Pons (tissue), 1 donor: ENCODE results near the gene HMG20A.
"Not testable (repeated sequence)": the region's sequence is repeated elsewhere in the genome, so short reads cannot be mapped to it uniquely, and the experiment has no call there.

Experiments
- DNase-seq: peaks from one replicate; pipeline ENCODE4 v3.0.0-alpha.2; 2016; ENCODE audit warnings: low spot score

Gene HMG20A

GRCh38 chr15:77406846-77407245, 13.8 kb upstream of the HMG20A start:
- no peak for DNase-seq

GRCh38 chr15:77409259-77410156, 11.2 kb upstream of the HMG20A start:
- peak; percentile 70 for DNase-seq

DNA sequence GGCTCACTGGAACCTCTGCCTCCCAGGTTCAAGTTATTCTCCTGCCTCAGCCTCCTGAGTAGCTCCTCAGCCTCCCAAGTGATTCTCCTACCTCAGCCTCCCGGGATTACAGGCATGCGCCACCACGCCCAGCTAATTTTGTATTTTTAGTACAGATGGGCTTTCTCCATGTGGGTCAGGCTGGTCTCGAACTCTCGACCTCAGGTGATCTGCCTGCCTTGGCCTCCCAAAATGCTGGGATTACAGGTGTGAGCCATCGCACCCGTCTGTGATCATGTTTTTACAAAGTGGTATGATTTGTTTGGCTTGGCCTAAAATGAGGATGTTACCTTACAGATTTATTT, 10.6 kb upstream of the HMG20A start:
- not testable (repeated sequence) for DNase-seq

- no peak for DNase-seq
Observed at GRCh38 chr15:77410701-77411618, 9.7 kb upstream of the HMG20A start.

- no peak for DNase-seq
Observed at GRCh38 chr15:77411619-77411976, 9.1 kb upstream of the HMG20A start.

DNA sequence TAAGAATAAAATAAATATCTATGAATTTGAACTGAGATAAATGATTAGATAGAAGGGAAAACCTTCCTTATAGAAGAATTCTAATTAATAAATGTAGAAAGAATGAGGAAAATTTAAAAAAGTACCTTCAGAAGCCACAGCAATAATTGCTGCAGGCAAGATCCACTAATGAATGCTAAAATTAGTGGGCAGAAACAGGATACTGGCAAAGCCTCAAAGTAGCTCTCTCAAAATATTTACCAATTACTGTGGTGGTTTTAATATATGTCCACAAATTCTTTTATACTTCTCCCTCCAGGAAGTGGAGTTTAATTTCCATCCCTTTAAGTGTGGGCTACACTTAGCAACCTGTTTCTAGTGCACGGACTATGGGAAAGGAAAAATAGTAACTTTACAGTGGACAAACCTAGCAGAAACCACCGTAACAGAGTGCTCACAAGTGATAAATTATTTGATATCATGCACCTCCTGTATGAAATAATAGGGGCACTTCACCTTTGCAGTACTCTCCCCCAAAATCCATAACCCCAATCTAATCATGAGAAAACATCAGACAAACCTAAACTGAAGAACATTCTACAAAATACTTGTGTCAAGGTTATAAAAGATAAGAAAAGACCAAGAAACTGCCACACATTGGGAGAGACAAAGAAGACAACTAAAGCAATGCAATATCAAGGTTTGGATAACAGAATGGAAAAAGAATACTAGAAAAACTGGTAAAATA, 7.6 kb upstream of the HMG20A start:
- DNase-seq, result no peak

DNA sequence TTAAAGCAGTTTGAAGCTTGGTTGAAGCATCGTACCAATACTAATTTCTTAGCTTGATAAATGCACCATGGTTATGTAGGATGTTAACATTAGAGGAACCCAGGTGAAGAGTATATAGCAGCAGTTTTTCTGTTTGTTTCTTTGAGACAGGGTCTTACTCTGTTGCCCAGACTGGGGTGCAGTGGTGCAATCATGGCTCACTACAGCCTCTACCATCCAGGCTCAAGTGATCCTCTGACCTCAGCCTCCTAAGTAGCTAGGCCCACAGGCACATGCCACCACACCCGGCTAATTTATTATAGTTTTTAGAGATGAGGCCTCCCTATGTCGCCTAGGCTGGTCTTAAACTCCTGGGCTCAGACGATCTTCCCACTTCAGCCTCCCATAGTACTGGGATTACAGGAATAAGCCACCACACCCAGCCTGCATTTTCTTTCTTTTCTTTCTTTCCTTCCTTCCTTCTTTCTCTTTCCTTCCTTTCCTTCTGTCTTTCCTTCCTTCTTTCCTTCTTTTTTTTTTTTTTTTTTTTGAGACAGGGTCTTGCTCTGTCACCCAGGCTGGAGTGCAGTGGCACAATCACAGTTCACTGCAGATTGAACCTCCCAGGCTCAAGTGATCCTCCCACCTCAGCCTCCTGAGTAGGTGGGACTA, 6.9 kb upstream of the HMG20A start:
- no peak for DNase-seq

GRCh38 chr15:77414789-77415442, 5.8 kb upstream of the HMG20A start:
- no peak for DNase-seq

- no peak for DNase-seq
Observed at GRCh38 chr15:77415450-77416147, 5.1 kb upstream of the HMG20A start.

GRCh38 chr15:77416148-77416455, 4.6 kb upstream of the HMG20A start:
- DNase-seq, result no peak

GRCh38 chr15:77416954-77417353, 3.7 kb upstream of the HMG20A start:
- DNase-seq, result no peak

DNA sequence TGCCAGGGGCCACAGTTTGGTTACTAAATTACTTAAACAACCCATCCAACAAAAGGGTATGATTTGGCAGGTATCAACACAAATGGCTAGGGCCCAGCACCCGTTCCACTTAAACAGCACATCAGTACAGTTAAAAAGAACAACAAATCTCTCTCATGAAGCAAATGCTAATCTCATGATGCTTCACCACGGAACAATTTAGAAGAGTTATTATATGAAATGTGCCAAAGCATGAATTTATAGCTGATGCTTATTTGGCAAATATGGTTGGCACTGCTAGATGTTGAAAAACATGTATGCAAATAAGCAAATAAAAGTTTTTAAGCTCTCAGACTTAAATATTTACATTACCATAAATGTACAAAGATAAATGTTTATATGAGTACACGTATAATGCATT, 3.1 kb upstream of the HMG20A start:
- DNase-seq, result no peak

DNA sequence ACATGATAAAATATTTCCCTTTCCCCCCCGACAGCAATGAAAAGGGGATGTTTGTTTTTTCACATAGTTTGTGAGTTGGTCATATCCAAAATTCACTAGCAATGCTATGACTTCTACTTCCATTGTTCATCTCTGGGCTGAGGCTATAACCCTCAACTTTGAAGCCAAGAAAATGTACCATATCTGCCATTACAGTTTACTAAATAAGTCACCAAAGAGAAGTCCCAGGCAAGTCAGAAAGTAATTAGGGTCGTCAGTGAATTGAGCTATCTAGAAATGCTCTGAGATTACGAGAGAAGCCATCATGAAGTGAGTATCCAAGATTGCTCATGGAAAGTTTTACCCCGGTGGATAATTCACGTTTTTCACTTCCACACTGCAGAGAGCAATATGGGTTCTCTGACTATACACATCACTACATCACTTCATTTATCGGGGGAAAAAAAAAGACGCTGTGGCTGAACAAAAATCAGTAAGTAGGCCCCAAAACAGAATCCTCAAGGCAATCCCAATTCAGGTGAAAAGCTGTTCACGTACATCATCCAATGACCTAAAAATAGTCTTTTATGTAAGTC, 2.2 kb upstream of the HMG20A start:
- DNase-seq, result peak; percentile 49

DNA sequence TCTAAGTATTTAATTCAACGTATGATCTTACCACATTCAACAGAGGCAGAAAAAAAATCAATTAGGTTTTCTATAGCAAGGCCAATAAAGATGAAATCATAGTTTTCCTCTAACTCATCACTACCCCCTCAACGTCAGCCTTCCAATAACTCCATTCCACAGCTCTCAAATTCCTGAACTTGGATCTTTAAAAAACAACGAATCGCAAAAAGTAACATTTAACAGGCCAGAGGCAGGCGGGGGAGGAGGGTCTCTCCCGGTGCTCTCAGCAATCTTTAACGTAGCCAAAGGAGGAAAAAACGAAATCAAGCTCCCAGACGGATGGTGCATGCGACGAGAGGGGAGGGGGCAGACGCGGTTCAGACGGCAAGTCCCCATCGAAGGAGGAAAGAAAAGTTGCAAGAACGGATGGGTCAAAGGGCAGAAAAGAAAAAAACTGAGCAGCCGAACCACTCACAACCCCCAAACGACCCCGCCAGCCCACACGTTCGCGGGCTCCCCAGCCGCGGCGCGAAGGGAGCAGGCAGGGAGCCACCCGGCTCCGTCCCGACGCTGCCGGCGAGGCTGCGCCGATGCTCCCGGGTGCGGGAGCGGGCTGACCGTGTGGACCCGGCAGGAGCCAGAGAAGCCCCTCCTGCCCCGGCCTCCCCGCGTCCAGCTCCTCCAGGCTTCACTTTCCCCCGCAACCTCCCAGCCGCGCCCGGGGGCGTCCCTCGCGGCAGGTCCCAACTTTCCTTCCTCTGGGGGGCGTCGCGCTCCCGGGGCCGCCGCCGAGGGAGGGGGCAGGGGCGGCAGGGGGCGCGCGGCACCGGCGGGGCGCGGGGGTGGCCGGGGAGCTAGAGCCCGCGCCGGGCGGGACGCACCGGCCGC, 1.5 kb upstream of the HMG20A start:
- no peak for DNase-seq

GRCh38 chr15:77419836-77420609, 665 bp upstream of the HMG20A start, which contains the start of gene PEAK1:
TSS of gene PEAK1 (minus strand) at chr15:77420104. CDS start at chr15:77181926, 238,178 bp downstream.
- DNase-seq, result peak; percentile 99

- DNase-seq, result no peak
Observed at GRCh38 chr15:77421370-77421700, 647 bp downstream of the HMG20A start.

DNA sequence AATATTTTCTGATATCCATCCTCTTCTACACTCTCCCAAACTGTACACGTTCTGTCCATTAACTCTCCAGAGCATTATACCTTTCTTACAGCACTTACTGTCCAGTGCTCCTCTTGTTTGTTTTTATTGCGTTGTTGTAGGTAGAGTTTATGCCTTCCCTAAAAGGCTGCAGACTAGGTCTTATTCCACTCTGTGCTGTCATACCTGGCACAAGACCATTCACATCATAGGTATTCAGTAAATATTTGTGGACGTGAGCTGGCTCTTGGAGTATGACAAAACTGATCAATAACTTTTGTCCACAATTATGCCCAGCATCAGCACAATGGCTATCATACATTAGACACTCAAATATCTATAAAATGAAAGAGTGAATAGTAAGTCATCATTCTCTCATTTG, 4.4 kb downstream of the HMG20A start:
- no peak for DNase-seq

- DNase-seq, result no peak
Observed at GRCh38 chr15:77426377-77426776, 5.7 kb downstream of the HMG20A start.

- DNase-seq, result no peak
Observed at GRCh38 chr15:77426871-77427270, 6.2 kb downstream of the HMG20A start.
